Measurements from ENCODE around the gene SLITRK2. TPM values are rescaled to one million over a fixed set of nuclear protein-coding genes. Genes with fewer than 3 reads are reported as not detected.

Gene SLITRK2, protein sequence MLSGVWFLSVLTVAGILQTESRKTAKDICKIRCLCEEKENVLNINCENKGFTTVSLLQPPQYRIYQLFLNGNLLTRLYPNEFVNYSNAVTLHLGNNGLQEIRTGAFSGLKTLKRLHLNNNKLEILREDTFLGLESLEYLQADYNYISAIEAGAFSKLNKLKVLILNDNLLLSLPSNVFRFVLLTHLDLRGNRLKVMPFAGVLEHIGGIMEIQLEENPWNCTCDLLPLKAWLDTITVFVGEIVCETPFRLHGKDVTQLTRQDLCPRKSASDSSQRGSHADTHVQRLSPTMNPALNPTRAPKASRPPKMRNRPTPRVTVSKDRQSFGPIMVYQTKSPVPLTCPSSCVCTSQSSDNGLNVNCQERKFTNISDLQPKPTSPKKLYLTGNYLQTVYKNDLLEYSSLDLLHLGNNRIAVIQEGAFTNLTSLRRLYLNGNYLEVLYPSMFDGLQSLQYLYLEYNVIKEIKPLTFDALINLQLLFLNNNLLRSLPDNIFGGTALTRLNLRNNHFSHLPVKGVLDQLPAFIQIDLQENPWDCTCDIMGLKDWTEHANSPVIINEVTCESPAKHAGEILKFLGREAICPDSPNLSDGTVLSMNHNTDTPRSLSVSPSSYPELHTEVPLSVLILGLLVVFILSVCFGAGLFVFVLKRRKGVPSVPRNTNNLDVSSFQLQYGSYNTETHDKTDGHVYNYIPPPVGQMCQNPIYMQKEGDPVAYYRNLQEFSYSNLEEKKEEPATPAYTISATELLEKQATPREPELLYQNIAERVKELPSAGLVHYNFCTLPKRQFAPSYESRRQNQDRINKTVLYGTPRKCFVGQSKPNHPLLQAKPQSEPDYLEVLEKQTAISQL
- total RNA-seq: not detected in 2 replicates

DNA sequence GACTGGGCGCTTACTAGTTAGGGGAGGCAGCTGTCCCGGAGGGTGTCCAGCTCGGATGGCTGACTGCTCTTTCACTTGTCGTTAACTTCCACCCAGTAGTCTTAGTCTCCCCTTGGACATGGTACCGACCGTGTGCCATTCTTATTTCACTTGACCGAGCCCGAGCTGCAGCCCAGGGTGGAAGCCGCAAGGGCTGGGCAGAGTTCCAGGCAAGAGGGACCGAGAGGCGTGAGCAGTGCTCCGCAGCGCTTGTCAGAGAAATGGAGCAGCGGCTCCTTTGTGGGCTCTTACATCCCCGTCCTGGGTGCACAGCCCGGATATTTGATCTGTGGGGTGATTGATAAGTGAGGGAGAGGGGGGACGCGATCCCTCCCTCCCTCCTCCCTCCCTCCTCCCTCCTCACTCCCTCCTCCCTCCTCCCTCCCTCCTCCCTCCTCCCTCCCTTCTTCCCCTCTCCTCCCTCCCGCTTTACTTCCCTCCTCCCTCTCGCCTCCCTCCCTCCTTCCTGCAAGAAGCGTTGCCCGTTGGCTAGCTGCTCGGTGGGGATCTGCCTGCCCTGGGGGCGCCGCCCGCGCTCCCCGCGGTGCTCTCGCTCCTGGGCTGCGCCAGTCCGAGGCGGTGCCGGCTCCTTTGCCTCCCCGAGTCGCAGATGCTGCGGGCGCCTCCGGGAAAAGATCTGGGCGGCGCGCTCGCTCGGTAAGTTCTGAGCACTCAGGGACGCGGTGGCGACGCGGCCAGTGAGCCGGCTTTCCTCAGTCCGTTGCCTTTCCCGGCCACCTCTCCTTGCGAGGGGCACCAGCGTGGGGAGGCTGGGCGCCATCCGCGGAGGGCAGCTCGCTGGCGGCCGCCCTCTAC is at the start of gene SLITRK2:
SLITRK2 (plus strand) TSS at position 499 of the 855 bp plus-strand sequence. CDS start 4,597 bp downstream, outside the sequence.

Small RNA genes lying within 50 kb of the gene (small RNA-seq; reads per million reads assigned to genes)
- gene AL109653.1: not detected

Measured in articular chondrocyte of knee joint (primary cell).